GM18868 (cell line): ENCODE measurements around the gene WASF2.
"Not testable (repeated sequence)": the region's sequence is repeated elsewhere in the genome, so short reads cannot be mapped to it uniquely, and the experiment has no call there.

Source experiments
- ATAC-seq: cut with Tn5 transposase; IDR thresholded peaks from one replicate; pipeline ENCODE4 v1.9.1; 2021; ENCODE audit warnings: mild to moderate bottlenecking, moderate library complexity; ENCODE audit not compliant: unreplicated experiment

WASF2 gene

DNA sequence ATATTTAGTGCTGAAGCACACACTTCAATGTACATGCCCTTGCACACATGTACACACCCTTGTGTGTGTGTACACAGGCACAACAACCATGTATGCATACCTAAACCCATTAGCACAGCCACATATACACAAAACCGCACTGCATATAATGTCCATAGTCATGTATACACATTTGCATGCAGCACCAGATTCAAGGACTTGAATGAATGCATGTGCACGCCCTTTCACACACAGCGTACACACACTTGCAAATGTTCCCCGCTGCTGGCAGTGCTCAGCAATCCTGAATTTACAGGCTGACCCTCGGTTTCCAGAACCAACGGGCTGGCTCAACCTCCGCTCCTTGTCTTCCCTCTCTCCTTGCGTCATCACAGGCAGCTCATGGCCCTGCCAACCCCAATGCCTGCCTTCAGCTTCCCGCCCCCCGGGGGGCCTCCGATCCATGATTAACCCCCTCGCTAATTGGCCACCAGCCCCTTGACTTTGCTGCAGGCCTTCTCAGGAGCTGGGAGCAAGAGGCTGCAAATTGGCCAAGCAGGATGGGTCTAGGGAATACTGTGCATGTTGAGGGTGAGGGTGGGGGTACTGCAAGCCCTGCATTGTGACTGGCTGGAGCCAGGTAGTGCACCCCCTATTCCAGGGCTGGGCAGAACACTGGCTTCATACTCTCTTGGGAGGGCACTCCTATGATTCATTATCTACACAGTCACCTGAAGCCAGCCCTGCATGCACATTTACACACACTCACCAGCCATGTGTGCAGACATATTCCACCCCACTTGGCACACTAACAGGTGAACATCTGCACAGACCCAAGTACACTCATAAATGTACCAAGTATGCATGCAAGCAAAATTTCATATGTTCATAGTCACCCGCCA, 89.6 kb downstream of the WASF2 start:
- no peak for ATAC-seq

DNA sequence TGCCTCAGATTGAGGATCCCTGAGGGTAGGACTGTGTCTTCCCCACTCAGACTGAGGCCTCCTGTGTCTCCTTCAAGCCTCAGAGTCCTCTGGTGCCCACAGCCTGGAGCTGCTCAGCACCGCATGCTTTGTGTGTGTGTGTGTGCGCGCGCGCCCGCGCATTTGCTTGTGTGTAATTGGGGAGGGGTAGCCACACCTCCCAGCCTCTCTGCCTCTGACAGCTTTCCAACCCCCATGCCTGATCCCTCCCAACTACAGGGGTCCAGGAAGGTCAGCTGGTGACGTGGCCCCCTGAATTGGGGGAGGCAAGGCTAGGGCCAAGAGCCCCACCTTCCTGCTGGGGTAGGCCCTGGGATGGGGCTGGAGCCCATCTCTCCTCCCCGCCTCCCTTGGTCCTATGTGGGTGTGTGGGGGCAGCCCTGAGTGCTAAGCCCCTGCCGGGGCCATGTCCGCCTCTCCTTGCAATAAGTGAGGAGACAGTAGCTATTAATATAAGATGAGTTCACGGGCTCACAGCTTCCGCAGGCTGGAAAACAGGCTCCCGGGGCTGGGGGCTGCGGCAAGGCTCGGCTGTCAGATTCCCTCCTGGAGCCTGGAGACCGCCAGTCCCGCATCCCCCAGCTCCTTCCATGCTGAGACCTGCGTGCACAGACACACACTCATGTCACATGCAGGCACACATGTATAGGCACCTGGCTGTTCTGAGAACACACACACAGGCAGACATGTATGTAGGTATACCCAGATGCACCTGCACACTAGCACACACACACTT, 90.5 kb downstream of the WASF2 start:
- no peak for ATAC-seq

DNA sequence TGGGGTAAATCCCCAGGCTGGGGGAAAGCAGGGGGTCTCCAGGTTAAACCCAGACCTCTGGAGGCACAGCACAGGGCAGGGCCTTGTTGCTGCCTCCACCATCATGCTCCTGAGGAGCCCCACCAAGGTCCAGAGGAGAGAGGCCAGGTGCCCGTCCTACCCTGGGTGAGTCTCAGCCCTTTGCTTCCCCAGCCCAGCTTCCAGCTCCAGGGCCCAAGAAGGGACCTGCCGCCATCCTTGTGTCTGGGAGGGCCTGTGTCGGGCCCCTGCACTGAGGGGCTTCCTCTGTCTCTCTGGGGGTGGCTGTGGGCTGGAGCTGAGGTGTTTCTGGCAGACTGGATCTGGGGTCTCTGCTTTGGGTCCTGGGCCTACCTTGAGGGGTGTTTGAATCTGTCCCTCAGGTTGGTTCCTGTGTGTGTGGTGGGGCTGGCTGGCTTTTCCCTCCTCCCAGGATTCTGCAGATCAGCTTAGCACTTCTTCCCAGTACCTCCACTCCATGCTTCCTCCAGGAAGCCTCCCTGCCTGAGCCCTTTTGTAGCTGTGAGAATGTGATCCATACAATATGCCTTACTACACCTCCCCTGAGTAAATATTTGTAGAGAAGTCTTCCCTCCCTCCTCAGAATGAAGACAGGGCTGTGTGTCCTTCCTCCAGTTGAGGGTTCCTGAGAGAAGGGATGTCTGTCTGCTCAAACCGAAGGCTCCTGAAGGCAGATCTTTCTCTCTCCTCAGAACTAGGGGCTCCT, 91.4 kb downstream of the WASF2 start:
- no peak for ATAC-seq

DNA sequence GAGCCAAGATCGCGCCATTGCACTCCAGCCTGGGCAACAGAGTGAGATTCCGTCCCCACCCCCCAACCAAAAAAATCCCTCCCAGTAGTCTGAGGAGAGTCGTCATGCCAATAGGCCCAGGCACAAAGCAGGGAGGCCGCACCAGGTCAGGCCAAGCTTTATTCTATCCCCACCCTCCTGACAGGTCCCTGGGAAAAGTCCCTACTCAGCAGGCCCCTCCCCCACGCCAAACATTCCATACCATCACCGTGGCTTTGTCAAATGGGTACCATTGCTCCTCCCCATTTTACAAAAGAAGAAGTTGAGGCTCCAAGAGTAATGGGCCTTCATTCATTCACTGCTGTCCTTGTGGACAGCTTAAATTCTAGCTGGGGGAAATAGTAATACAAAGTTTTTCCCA, 92.2 kb downstream of the WASF2 start:
- ATAC-seq, result no peak

DNA sequence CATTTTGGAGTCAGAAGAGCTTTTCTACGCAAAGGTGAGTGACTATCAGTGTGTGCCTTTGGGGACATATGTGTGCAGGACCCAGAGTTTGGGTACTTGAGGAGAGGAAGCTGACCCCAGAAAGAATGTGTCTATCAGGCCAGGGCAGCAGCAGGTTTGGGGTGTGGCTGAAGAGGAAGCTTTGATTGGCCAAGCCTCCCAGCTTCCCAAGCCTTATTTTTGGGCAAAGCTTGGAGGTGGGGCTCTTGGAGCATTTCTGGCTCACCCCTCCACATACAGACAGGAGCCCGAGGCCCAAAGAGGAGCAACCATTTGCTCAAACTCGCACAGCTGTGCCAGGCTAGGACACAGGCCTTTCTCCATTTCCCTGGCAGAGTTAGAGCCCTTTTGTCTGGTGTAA, 92.9 kb downstream of the WASF2 start:
- ATAC-seq, result no peak

DNA sequence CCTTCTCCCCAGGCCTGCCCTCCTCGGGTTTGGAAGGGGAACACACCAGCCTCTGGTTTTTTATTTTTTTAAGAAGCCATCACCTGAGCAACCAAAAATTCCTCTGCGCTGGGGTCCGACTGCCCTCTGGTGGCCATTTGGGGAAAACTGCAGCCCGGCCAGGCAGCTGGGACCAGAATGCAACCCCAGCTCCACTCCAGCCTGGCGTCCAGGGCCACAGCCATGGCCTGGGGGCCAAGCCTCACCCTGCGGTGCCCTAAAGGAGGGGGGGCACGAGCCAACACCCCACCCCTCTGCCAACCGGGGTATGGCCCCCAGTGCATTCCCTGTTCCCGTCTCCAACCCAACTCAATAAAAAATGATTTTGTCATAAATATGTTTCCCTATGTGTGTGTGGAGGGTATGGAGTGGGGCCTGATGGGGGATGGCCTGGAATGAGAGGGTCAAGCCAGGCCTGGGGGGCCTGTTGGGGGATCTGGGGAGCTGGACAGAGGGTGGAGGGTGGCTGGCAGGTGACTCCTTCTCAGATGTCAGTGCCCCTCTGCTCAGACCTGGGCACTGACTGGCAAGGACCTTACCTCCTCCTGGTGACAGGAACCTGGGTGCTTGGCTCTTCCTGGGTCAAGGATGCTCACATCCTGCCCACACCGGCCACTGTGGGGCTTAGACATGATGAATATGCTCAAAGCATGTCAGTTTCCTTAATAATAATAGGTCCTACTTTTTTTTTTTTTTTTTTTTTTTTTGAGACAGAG, 94.3 kb downstream of the WASF2 start:
- ATAC-seq, result no peak

DNA sequence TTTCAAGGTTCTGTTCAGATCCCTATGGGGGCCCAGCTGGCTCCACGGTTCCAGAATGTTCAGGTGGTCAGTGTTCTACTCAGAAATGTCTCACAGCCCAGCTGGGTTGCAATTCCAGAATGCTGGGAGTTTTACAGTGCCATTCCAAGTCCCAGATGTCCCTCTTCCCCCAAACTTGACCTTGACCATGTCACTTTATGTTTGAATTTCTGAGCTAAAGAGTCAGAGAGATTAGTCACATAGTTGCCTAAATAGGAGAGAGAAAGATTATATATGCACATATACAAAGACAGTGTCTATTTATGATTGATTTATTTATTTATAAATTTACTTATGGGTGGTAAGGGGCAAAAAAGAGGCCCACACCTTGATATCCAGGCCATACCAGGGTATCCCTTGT, 95.0 kb downstream of the WASF2 start:
- no peak for ATAC-seq

DNA sequence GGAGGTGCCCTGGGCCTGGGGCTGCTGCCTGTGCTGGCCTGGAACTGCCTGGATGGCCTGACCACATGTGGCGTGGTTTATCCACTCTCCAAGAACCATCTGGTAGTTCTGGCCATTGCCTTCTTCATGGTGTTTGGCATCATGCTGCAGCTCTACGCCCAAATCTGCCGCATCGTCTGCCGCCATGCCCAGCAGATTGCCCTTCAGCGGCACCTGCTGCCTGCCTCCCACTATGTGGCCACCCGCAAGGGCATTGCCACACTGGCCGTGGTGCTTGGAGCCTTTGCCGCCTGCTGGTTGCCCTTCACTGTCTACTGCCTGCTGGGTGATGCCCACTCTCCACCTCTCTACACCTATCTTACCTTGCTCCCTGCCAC, 95.7 kb downstream of the WASF2 start:
- no peak for ATAC-seq

DNA sequence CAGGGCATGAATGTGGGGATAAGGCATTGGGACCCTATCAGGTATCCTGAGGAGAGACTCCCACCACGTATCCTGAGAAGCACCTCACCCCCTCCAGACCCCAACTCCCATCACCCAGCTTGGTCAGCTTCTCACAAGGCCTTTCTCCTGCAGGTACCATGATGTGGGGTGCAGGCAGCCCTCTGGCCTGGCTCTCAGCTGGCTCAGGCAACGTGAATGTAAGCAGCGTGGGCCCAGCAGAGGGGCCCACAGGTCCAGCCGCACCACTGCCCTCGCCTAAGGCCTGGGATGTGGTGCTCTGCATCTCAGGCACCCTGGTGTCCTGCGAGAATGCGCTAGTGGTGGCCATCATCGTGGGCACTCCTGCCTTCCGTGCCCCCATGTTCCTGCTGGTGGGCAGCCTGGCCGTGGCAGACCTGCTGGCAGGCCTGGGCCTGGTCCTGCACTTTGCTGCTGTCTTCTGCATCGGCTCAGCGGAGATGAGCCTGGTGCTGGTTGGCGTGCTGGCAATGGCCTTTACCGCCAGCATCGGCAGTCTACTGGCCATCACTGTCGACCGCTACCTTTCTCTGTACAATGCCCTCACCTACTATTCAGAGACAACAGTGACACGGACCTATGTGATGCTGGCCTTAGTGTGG, 96.2 kb downstream of the WASF2 start:
- ATAC-seq, result no peak

DNA sequence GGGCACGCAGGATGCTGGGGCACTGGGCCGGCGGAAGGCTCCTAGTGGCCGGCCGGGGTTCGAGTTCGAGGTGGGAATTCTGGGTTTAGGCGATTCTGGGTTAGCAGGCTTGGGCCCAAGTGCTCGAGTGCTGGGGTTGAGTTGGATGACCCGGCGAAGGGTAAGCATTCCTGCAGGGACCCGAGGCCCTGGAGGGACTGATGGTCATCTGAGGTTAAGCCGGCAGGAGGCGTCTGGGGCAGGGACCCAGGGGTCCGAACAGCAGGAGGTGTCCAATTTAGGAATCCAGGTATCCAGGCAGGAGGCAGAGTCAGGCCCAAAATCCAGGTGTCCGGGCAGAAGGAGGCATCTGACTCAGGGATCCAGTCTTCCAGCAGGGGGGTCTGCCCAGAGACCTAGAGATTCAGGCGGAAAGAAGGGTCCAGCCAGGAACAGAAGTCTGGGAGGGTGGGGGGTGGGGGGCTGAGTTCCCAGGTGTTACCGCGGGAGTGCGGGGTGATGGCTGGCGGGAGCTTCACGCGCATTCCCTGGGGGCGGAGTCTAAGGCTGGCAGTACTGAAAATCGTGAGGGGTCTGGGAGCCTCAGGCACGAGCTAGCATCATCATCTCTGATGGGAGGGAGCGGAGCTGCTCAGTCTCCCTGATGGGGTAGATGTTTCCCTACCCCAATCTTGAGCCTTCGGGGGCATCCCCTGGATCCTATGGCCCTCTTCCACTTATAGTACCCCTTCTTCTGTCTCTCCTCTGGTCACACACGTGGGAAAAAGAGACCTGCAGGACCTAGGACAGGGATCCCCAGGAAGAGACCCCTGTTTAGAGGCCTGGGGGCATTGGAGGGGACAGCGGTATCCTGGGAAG, 97.0 kb downstream of the WASF2 start:
- ATAC-seq, result no peak

DNA sequence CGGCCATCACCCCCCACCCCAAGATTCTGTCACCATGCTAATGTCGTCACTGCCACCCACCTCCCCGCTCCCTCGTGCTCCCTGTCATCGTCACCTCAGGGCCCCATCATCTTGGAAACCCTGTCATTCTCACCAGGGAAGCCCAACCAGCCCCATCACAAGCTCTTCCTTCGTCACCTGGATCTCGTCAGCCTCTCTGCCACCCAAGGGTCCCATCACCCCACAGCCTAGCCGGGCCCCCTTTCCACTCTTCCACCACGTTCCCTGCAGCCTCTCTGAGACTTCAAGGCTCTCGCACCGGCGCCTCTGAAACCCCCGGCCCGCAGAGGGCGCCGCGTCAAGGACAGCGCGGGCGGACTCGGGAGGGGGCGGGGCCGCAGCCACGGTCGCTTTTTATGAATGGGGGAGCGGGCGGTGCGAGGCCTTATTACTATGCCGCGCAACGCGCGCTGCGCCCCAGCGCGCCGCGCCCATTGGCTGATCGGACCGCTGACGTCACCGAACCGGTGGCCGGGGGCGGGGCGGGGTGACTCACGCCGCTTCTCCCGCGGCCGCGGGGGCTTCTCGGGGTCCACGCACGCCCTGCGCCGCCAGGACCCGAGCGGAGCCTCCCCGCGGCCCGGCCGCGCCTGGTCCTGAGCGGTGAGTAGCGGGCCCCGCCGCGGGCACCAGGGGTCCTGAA, 97.7 kb downstream of the WASF2 start, which contains the start of gene GPR3:
GPR3 (plus strand) TSS at position 527 of the 682 bp plus-strand sequence. CDS start 1,177 bp downstream, outside the sequence.
- ATAC-seq, result peak; percentile 74

DNA sequence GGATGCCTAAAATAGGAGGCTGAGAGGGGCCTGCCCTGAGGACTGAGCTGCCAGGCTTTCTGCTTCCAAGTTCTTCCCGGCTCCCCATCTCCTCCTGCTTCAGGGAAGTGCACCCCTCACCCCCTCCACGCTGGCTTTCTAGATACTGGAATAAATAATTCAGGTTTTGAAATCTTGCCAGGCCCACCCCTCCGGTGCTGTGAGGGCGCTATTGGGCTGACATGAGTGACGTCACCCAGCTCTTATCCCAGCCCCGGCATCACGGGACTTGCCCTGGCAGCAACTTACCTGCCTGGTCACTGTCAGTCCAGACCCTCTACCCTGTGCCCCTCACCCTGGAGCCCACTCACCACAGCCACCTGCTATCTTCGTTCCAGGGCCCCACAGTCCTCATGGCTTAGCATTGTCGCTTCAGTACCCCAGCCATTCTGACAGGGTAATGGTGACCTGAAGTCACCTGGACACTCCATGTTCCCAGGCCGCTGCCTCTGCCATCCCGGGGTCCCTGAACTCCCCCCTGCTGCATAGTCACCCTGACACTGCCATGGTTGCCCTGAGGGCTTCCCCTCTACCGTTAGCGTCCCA, 98.4 kb downstream of the WASF2 start:
- no peak for ATAC-seq

DNA sequence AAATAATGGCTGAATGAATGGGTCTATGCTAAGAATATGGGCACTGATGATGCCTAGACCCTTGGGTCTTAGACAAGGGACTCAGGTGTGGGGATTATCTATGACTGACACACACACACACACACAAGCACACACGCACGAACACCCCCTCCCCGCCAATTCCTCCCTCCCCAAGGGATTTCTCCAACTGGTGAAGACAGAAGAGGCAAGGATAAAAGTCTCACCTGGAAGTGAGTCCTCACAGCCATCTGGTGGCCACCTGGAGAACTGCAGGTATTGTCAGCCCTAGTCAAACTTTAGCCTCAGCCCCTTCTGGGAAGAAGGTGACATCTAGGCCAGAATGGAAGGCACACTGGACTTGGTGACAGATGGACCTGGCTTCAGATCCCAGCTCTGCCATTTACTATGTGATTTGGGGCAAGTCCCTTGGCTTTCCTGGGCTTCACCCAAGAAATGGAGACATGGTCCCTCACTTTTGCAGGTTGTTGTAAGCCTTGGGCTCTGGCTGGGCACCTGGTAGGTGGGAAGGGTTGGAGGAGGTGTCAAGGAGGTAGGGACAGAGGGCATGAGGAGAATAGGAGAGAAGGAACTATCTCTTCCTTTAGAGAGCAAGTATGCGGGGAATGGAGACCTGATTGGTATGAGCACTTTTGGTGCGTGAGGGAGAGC, 101.5 kb downstream of the WASF2 start:
- ATAC-seq, result no peak

DNA sequence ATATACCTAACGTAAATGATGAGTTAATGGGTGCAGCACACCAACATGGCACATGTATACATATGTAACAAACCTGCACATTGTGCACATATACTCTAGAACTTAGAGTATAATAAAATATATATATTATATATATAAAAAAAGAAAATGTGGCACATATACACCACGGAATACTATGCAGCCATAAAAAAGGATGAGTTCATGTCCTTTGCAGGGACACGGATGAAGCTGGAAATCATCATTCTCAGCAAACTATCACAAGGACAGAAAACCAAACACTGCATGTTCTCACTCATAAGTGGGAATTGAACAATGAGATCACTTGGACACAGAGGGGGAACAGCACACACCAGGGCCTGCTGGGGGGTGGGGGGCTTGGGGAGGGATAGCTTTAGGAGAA, 105.2 kb downstream of the WASF2 start:
- ATAC-seq, result not testable (repeated sequence)

DNA sequence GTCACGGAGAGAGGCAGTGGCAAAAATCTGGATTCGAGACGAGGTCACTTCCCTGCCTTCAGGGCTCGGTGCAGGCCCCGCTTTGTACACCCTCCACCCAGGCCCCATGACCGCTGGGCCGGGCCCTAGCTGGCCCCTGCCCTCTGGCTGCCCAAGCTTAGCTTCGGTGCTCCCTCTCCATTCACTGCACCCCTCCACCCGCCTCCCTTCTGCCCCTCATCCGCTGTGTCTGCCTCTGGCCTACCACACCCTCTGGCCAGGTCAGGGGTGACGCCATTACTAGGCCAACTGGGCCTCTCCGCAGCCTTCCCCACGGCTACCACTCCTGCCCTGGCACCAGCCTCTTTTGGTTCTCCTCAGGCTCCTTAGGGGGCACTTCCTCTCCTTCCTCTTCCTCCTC, 106.3 kb downstream of the WASF2 start:
- no peak for ATAC-seq

DNA sequence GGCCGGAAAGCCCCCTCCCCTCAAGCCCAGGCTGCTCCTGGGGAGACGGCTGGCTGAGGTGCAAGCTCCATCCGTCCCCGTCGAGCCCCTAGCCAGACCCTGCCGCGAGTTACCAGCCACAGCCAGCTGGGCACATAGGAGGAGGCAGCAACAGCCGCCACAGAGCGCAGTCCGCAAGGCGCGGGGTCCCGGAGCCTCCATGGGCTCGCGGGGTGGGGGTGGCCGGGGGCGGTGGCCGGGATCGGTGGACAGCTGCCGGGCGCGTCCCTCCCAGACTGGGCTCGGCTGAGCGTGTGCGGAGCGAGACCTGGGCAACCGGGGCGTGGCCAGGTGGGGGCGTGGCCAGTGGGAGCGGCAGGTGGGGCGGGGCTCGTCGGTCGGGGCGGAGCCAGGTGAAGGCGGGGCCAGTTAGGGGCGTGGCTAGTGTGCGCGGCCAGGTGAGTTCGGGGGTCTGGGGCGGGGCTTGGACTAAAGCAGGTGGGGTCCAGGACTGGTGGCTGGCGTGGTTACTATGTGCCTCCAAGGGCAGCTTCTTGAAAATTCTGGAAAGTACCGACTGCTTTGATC, 106.8 kb downstream of the WASF2 start, which contains the start of gene CD164L2:
CD164L2 (minus strand) TSS at position 295 of the 567 bp plus-strand sequence; CDS start at position 201, 94 bp downstream.
- no peak for ATAC-seq
